NCI-H748 treated with DMSO at 0.1 percent for 48 hours (cell line): ENCODE results near the gene MYH15.

Experiments
- DNase-seq: peaks from one replicate; lab custom pipeline; 2025; lab: John Stamatoyannopoulos, UW

The MYH15 gene

GRCh38 chr3:108415661-108416060 is 94.7 kb downstream of the MYH15 start:
- no peak for DNase-seq

GRCh38 chr3:108414007-108414406 is 96.4 kb downstream of the MYH15 start:
- no peak for DNase-seq

DNA sequence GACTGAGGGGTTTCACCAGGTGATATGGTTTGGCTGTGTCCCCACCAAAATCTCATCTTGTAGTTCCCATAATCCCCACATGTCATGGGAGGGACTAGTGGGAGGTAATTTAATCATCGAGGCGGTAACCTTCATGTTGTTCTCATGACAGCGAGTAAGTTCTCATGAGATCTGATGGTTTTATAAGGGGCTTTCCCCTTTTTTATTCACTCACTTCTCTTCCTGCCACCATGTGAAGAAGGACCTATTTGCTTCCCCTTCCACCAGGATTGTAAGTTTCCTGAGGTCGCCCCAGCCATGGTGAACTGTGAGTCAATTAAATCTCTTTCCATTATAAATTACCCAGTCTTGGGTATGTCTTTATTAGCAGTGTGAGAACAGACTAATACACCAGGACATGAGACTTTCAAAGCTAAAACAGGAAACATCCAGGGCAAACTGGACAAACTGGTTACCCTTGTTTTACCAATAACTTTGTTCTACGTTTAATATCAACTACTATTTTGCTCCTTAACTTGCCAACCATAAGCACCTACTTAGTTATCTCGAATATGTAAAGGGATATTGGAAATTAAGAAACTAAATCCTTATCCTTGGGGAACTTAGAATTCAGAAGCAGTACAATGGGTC is 98.2 kb downstream of the MYH15 start:
- DNase-seq, result no peak

- DNase-seq, result no peak
Observed at GRCh38 chr3:108410531-108410984, 99.8 kb downstream of the MYH15 start.

DNA sequence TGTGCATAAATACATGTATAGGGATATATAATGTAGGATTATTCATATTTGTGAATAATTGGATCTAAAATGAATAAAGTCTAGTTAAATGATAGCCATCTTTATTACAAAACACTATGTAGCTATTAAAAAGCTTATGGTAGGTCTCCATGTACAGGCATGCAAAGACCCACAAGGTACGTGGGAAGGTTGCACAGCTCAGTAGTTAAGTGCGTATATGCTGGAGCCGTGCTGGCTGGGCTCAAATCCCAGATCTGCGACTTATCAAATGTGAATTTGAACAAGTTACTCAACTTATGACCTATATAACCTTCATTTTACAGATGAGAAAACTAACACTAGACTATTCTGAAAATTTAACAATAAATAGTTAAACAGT is 100.6 kb downstream of the MYH15 start:
- DNase-seq, result no peak

DNA sequence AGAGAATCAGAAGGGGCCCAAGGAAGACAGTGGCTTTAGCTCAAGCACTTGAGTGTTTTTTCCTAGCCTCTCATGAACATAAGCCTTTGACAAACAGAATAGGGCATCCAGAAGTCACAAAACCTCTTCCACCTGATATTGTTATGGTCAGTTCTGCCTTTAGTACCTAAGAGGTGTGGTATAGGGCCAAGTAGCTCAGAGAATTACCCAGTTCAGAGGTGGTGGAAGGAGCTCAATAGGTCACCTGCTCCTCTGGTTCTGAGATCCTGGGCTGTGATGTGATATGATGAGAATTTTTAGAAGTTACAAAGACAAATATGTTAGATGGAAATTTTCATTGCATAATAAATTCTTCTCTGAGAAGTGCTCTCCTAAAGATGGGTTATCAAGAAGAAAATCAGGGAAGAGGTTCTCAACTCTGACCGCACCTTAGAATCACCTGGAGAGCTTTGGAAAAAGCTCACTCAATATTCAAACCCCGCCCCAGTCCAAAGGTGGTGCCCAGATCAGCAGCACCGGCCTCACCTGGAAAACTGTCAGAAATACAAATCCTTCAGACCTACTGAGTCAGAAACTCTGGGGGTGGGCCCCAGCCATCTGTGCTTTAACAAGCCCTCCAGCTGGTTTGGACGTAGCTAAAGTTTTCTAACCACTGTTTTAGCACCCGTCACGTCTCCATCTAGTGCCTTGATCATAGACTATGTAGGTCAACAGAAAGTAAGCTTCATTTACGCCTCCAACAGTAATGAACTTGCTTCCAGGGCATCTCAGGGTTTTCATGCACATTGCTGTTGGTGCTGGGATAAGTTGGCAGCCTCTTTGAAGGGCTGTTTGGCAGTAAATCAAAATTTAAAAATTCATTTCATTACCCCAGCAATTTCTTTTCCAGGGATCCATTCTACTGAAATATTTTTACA is 101.3 kb downstream of the MYH15 start:
- DNase-seq, result no peak

- no peak for DNase-seq
Observed at GRCh38 chr3:108407886-108408285, 102.5 kb downstream of the MYH15 start.

GRCh38 chr3:108406661-108407206 is 103.7 kb downstream of the MYH15 start:
- DNase-seq, result peak; percentile 68

GRCh38 chr3:108406063-108406660 is 104.2 kb downstream of the MYH15 start:
- no peak for DNase-seq

DNA sequence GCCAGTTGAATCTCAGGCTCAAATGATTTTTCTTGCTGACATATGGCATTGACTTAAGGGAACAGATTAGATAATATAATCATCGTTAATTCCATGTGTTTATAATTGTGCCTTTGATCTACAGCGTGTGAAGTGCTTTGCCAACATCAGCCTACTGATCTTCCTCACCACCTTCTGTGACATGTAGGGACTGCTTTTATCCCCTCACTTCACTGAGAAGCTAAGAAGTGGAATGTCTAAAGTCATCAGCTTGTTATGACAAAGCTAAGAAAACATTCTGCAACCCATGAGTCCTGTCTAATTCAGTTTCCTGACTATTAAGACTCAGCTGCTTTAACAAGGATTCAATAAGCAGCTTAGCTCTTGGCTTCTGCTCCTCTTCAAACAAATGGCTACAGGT is 106.0 kb downstream of the MYH15 start:
- no peak for DNase-seq

DNA sequence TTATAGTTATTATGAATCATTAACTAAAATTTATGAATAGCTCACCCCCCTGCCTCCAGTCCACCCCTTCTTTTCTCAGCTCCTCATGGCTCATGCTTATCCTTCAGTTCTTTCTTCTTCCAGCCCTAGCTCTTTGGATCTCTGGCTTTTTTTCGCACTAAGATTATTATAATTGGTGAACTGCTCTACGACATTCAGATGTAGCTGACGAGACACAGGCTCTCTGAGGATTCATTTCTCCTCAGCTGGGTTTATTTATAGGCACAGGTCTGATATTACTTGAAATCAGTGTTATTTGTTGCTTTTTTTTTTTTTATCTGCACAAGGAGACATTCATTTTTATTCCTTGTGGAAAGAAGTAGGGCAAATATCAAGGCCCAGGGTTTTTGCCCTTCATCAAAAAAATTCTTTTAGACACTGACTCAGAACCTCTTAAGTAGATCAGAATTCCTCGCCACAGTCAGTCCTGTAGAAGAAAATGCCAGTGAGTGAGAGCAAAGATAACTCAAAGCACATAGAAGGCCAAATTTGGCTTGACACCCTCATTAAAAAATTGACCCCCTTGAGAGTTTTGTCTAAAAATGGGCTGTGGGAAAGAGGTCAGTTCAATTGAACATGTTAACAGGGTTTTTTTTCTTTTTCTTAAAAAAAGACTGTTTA is 106.6 kb downstream of the MYH15 start:
- no peak for DNase-seq

DNA sequence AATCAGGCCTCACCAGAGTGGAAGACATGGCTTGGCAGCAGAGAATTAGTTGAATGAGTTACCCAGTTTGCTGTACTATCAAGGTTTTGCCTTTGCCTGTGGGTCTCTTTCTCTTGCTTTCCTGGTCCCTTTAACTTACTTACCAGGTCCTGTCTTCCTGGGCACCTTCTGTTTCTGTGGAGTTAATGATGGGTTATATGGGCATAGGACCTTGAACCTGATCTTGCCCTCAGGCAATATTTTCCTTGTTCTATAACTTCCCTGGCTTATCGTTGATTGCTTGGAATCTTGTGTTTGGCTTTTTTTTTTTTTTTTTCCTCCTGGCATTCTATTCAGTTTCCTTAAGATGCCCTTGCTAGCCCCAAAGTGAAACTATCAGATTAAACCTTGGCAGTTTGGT is 107.2 kb downstream of the MYH15 start:
- no peak for DNase-seq

DNA sequence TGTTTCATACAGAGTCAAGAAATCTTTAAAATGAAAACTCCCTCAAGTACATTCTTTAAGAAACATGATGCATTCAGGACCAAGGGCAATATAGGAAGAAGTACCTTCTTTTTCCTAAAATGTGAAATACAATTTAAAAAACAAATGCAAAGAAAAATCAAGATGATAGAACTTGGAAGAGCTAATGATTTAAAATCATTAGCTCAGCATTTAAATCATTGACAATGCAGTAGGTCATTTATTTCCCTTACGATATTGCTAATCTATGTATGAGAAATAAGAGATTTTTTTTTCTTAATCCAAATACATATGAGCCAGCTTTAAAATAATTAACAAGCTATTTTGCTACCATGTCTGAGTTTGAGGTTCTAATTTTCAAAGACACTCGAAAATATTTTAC is 108.6 kb downstream of the MYH15 start:
- DNase-seq, result no peak

- DNase-seq, result no peak
Observed at GRCh38 chr3:108398510-108398909, 111.9 kb downstream of the MYH15 start.

GRCh38 chr3:108396336-108396735 is 114.1 kb downstream of the MYH15 start:
- DNase-seq, result no peak

DNA sequence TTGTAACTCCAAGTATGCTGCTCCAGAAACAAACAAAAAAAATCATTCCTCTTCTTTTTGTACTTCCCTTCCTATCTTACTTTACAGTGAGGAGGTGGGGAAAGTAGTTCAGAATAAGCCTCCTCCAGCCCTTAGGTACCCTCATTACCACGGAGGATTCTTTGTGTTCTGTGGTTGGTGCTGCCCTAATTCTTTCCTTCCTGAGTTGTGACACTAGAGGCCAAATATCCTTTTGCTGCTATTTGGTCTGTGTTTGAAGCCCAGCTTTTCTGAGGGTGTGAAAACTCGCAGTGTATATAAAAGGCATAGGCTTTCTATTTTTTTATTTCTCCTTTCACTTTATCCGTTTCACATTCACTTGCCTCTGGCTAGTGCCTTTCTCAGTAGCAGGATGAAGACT is 115.8 kb downstream of the MYH15 start:
- no peak for DNase-seq

DNA sequence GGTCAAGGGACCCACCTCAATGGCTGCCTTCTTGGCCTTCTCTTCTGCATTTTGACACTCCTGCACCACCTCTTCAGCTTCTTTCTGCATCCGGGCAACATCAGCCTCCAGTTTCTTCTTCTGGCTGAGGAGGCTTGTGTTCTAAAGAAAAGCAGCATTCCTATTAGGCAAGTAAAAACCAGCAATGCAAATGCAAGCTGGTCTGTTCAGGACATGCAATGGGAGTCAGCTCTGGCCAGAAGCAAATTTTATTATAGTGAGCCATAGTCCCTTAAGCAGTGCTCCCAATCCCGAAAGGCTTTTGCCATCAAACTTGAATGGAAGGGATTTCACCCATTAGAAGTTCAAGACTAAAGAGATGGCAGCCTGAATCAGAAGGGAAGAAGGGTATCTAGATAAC is 116.4 kb downstream of the MYH15 start:
- no peak for DNase-seq

GRCh38 chr3:108393128-108393900 is 117.1 kb downstream of the MYH15 start:
- DNase-seq, result no peak

DNA sequence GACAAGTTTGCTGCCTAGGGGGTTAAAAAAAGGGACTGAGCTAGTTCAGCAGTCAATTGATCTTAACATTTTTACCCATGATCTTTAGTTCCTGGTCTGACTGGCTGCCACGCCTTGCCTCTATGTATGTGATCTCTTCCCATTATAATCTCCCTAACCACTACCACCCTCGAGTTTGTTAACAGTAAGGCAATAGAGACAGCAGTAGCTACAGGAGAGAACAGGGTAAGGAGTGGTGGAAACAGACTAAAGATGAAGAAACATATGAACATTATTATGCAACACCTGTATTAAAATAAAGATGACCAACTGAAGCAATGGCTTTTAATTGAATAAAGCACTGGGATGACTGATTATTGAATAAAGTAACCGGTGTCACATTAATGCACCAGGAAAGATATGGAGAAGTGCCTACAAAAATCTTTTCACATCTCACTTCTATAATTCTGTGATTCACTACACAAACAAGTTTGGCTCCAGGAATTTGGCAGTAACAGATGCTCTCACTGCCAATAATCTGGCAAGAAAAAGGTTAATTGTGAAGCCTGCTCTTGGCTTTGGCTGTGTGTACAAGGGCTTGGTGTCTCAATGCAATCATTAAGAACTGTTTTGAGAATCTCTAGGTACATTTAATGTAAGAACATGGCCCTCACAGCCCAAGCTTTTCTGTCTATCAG is 118.3 kb downstream of the MYH15 start:
- no peak for DNase-seq

- DNase-seq, result peak; percentile 69
Observed at GRCh38 chr3:108389372-108389771, 121.0 kb downstream of the MYH15 start.
